Central memory CD4-positive, alpha-beta T cell (primary cell): ENCODE data around the gene SUPT20H.
"Not testable (repeated sequence)": the region's sequence is repeated elsewhere in the genome, so short reads cannot be mapped to it uniquely, and the experiment has no call there.

ENCODE experiments used
- DNase-seq: peaks from one replicate; pipeline ENCODE4 v3.0.0; 2022

Gene SUPT20H

GRCh38 chr13:37069597-37070103, 10.2 kb upstream of the SUPT20H start:
- no peak for DNase-seq

- no peak for DNase-seq
These were observed 9.5 kb upstream of the SUPT20H start for GRCh38 chr13:37068962-37069361.

- DNase-seq = no peak
These were observed 8.4 kb upstream of the SUPT20H start for GRCh38 chr13:37067874-37068273.

DNA sequence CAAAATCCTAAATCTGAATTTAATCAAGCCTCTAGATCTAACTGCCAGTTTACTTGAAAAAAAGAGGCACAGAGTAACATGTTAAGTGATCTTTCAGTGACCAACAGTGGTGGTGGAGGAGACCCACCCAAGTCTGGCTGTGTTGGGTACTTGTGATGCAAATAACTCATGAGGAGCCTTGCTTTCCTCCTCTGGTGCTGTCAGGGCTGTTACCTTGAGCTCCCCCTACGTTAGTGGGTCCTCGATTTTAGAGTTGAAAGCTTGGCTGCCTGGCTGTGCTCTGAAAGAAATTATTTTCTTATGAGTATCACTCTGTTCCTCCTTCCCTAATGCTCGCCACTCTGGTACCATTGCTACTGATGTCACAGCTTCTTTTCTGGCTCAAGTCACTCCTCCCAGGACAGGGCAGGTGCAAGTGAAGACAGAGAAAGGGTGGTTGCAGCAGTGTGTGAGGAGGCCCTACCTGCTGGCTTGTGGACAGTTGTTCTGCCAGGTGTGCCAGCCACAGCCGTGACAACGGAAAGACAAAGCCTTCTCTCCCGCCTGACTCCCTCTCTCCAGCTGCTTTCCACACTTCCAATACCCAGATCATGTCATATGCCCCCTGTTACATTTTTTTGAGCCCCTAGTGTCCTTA, 6.5 kb upstream of the SUPT20H start:
- DNase-seq = no peak

DNA sequence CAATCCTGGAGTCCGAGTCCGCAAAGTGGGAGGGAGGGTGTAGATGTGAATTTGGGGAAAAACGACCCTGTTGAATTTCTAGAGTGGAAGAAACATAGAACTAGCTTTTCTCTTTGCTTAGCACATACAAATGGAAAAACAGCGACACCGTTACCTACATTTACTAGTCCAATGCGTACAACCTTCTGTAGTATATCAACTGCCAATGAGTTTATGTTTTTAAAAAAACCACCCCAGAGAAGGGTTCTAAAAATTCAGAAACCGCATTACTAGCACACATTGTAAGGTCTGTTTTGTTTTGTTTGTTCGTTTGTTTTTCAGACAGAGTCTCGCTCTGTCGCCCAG, 332 bp upstream of the SUPT20H start:
- no peak for DNase-seq

DNA sequence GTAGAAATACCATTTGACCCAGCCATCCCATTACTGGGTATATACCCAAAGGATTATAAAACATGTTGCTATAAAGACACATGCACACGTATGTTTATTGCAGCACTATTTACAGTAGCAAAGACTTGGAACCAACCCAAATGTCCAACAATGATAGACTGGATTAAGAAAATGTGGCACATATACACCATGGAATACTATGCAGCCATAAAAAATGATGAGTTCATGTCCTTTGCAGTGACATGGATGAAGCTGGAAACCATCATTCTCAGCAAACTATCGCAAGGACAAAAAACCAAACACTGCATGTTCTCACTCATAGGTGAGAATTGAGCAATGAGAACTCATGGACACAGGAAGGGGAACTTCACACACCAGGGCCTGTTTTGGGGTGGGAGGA, 3.3 kb downstream of the SUPT20H start:
- not testable (repeated sequence) for DNase-seq

GRCh38 chr13:37053111-37053510, 6.4 kb downstream of the SUPT20H start:
- not testable (repeated sequence) for DNase-seq

- no peak for DNase-seq
These were observed 9.7 kb downstream of the SUPT20H start for GRCh38 chr13:37049810-37050209.

GRCh38 chr13:37047846-37048245, 11.6 kb downstream of the SUPT20H start:
- no peak for DNase-seq

DNA sequence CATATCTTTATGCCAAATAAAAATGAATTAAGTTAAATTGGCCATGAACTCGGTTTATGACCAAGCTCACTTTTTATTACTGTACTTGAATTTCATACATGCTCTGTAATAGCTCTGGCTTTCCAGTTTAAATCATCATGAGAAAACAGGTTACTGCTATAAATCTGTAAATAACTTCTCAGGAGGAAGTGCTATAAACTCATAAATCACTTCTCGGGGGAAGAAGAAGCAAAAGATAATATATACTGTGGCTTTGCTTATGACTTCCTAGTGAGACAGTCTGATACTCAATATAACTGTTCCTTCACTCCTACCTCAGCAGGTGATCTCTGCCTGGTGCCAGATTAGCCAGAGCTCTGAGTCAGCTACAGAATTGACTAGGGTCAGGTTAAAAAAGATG, 12.5 kb downstream of the SUPT20H start:
- no peak for DNase-seq

DNA sequence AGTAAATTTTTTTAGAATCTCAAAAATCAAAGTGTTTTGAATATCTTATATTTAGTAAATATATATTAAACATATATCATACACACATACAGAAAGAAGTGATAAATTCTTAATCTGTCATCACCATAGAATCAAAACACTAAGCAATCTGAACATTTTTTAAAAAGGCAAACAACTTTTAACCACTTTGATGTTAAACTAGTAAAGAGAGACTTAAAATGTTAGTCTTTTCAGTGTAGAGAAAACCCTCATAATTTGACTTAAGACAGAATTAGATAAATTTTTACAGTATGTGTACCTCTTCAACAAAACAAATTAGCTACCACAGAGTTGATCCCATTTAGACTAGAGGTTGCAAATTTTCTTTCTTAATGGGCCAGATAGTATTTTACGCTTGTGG, 13.4 kb downstream of the SUPT20H start:
- no peak for DNase-seq

DNA sequence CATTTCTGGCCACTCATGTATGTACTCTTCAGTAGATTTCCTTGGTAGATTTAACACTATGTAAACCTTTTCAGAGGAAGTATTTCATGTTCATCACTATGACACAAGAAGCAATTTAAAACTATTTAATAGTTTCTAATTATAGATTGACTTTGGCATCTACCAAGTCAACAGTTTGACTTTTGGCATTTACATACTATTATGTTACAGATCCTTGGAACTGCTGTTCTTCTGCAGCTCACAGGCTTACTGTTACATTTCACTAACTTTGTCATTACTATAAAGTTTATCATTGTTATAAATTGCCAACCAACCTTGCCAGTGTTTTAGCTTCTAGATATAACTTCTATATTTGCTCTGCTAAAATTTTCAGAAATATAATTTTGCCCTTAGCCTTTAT, 18.7 kb downstream of the SUPT20H start:
- DNase-seq = no peak

- no peak for DNase-seq
These were observed 19.6 kb downstream of the SUPT20H start for GRCh38 chr13:37039896-37040295.

GRCh38 chr13:37037241-37037640, 22.2 kb downstream of the SUPT20H start:
- DNase-seq = no peak

- DNase-seq = no peak
These were observed 29.9 kb downstream of the SUPT20H start for GRCh38 chr13:37029617-37030016.

GRCh38 chr13:37027639-37028038, 31.8 kb downstream of the SUPT20H start:
- no peak for DNase-seq

- DNase-seq = no peak
These were observed 32.7 kb downstream of the SUPT20H start for GRCh38 chr13:37026771-37027170.

- DNase-seq = no peak
These were observed 35.6 kb downstream of the SUPT20H start for GRCh38 chr13:37023871-37024270.

DNA sequence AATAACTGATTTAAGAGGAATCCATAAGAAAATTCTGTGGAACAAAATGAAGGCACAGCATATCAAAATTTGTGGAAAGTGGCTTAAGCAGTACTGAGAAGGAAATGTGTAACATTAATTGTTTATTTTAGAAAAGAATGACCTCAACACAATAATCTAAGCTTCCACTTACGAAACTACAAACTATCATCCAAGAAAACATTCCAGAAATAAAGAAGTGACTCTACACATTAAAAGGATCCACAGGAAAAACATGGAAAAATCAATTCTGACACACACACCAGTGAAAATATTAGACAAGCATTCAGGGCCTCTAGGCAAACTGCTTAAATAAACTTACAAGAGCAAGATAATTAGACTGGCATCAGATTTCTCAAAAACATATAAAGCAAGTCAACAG, 44.9 kb downstream of the SUPT20H start:
- DNase-seq = no peak

- no peak for DNase-seq
These were observed 47.7 kb downstream of the SUPT20H start for GRCh38 chr13:37011788-37012187.

GRCh38 chr13:37011002-37011401, 48.5 kb downstream of the SUPT20H start:
- no peak for DNase-seq

- no peak for DNase-seq
These were observed 49.1 kb downstream of the SUPT20H start for GRCh38 chr13:37010424-37010823.

- DNase-seq = no peak
These were observed 49.8 kb downstream of the SUPT20H start for GRCh38 chr13:37009692-37010091.

DNA sequence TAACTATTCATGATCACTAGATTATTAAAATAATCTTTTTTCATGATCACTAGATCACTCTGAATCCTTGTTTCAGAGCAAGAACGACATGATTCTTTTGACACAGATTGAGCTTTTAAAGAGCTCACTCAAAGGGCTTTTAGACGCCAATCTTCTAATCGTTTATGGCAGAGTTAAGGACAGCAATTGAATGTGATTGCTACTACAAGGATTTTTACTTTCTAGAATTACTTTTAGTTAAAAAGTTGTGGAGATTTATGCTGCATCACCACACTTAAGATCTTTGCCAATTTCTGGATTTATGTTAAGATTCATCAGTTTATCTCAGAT, 57.6 kb downstream of the SUPT20H start:
- DNase-seq = no peak

- peak; percentile 95 for DNase-seq
These were observed 60.3 kb downstream of the SUPT20H start, which contains the start of gene ALG5 for GRCh38 chr13:36999054-36999714. Gene ALG5, minus strand, starts transcription at chr13:36999340. Its CDS starts 40 bp downstream, at chr13:36999300.
